ENCODE measurements around the gene EME2.

- TF ChIP-seq, protein P1, sequence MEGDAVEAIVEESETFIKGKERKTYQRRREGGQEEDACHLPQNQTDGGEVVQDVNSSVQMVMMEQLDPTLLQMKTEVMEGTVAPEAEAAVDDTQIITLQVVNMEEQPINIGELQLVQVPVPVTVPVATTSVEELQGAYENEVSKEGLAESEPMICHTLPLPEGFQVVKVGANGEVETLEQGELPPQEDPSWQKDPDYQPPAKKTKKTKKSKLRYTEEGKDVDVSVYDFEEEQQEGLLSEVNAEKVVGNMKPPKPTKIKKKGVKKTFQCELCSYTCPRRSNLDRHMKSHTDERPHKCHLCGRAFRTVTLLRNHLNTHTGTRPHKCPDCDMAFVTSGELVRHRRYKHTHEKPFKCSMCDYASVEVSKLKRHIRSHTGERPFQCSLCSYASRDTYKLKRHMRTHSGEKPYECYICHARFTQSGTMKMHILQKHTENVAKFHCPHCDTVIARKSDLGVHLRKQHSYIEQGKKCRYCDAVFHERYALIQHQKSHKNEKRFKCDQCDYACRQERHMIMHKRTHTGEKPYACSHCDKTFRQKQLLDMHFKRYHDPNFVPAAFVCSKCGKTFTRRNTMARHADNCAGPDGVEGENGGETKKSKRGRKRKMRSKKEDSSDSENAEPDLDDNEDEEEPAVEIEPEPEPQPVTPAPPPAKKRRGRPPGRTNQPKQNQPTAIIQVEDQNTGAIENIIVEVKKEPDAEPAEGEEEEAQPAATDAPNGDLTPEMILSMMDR (IDR thresholded peaks at IDR 0.05; ENCODE audit: low read depth, low read length, missing input control): no peak
- TF ChIP-seq GABPA (IDR thresholded peaks at IDR 0.05 in 1 of 2, conservative IDR thresholded peaks at IDR 0.05 in 1 of 2) (no peak), ZBTB33 (IDR thresholded peaks at IDR 0.05) (no peak), RXRA (IDR thresholded peaks at IDR 0.05) (no peak), TAF1 (conservative IDR thresholded peaks at IDR 0.05) (no peak), YY1 (IDR thresholded peaks at IDR 0.05) (no peak), EGR1 (IDR thresholded peaks at IDR 0.05; ENCODE audit: low read depth in 2 of 2) (no peak), HNF4G (IDR thresholded peaks at IDR 0.05) (no peak), REST (IDR thresholded peaks at IDR 0.05) (no peak)
Observed at GRCh38 chr16:1808691-1809090, 36.1 kb downstream of the EME2 start.

Data from liver (tissue), 3 donors.